GM18499 (cell line): Measurements from ENCODE around the gene CAVIN1.
"Not testable (repeated sequence)": the region's sequence is repeated elsewhere in the genome, so short reads cannot be mapped to it uniquely, and the experiment has no call there.

Source experiments
- ATAC-seq: cut with Tn5 transposase; IDR thresholded peaks from one replicate; pipeline ENCODE4 v1.9.1; 2021; ENCODE audit warnings: moderate number of reproducible peaks; ENCODE audit not compliant: insufficient read depth, unreplicated experiment

CAVIN1 gene

GRCh38 chr17:42422958-42423712 is at the start of gene CAVIN1:
Gene CAVIN1, minus strand, starts transcription at chr17:42423256. Its CDS starts 159 bp downstream, at chr17:42423097.
- no peak for ATAC-seq

GRCh38 chr17:42467889-42468288 is 44.8 kb upstream of the CAVIN1 start:
- no peak for ATAC-seq

GRCh38 chr17:42463976-42464400 is 40.9 kb upstream of the CAVIN1 start:
- no peak for ATAC-seq

- no peak for ATAC-seq
Measured at GRCh38 chr17:42460371-42460770, 37.3 kb upstream of the CAVIN1 start.

GRCh38 chr17:42459801-42460281 is 36.8 kb upstream of the CAVIN1 start:
- ATAC-seq: no peak

- ATAC-seq: no peak
Measured at GRCh38 chr17:42459256-42459800, 36.3 kb upstream of the CAVIN1 start.

GRCh38 chr17:42458497-42459255 is 35.6 kb upstream of the CAVIN1 start, which contains the start of gene ATP6V0A1:
Gene ATP6V0A1, plus strand, starts transcription at chr17:42458878. Its CDS starts 2,017 bp downstream, at chr17:42460895.
- ATAC-seq: no peak

GRCh38 chr17:42457107-42457792 is 34.2 kb upstream of the CAVIN1 start:
- ATAC-seq: no peak

GRCh38 chr17:42456223-42457106 is 33.4 kb upstream of the CAVIN1 start:
- ATAC-seq: no peak

GRCh38 chr17:42454987-42455386 is 31.9 kb upstream of the CAVIN1 start:
- ATAC-seq: not testable (repeated sequence)

GRCh38 chr17:42453439-42453838 is 30.4 kb upstream of the CAVIN1 start:
- no peak for ATAC-seq

GRCh38 chr17:42451270-42451669 is 28.2 kb upstream of the CAVIN1 start:
- not testable (repeated sequence) for ATAC-seq

- ATAC-seq: not testable (repeated sequence)
Measured at GRCh38 chr17:42449838-42450237, 26.8 kb upstream of the CAVIN1 start.

- ATAC-seq: not testable (repeated sequence)
Measured at GRCh38 chr17:42449176-42449575, 26.1 kb upstream of the CAVIN1 start.

GRCh38 chr17:42442196-42442565 is 19.1 kb upstream of the CAVIN1 start:
- no peak for ATAC-seq

- ATAC-seq: no peak
Measured at GRCh38 chr17:42441371-42442195, 18.5 kb upstream of the CAVIN1 start.

- no peak for ATAC-seq
Measured at GRCh38 chr17:42438600-42439567, 15.8 kb upstream of the CAVIN1 start.
